LHCN-M2 (cell line): ENCODE results near the gene IKZF1. TPM values are rescaled to one million over a fixed set of nuclear protein-coding genes. Genes with fewer than 3 reads are reported as not detected.
"Not testable (repeated sequence)": the region's sequence is repeated elsewhere in the genome, so short reads cannot be mapped to it uniquely, and the experiment has no call there.

ENCODE experiments used
- DNase-seq: peaks from one replicate; pipeline ENCODE4 v3.0.0-alpha.2; 2012; ENCODE audit warnings: low read depth
- total RNA-seq: library from RNA; depleted of rRNA; stranded (reverse); fragments of >200 nt; gene quantifications from 2 replicates; pipeline ENCODE4 v1.2.3, GENCODE V29; 2014

Gene IKZF1
- total RNA-seq, 1 experiment from 2014 or later = not detected

GRCh38 chr7:50333221-50333651 lies 28.7 kb downstream of the IKZF1 start:
- no peak for DNase-seq

GRCh38 chr7:50334341-50334994 lies 30.0 kb downstream of the IKZF1 start:
- no peak for DNase-seq

- DNase-seq = no peak
These were observed 30.8 kb downstream of the IKZF1 start for GRCh38 chr7:50335230-50335794.

GRCh38 chr7:50335795-50336754 lies 31.6 kb downstream of the IKZF1 start:
- peak; percentile 22 for DNase-seq

GRCh38 chr7:50336894-50337703 lies 32.6 kb downstream of the IKZF1 start:
- DNase-seq = no peak

- not testable (repeated sequence) for DNase-seq
These were observed 35.0 kb downstream of the IKZF1 start for GRCh38 chr7:50339472-50339871.

GRCh38 chr7:50339990-50340500 lies 35.5 kb downstream of the IKZF1 start:
- DNase-seq = no peak

GRCh38 chr7:50341724-50342123 lies 37.2 kb downstream of the IKZF1 start:
- no peak for DNase-seq

GRCh38 chr7:50342616-50343114 lies 38.1 kb downstream of the IKZF1 start:
- DNase-seq = peak; percentile 51

GRCh38 chr7:50346545-50347497 lies 42.3 kb downstream of the IKZF1 start:
- no peak for DNase-seq

- DNase-seq = no peak
These were observed 43.2 kb downstream of the IKZF1 start for GRCh38 chr7:50347693-50348092.

GRCh38 chr7:50348469-50349162 lies 44.1 kb downstream of the IKZF1 start:
- DNase-seq = no peak

- no peak for DNase-seq
These were observed 44.9 kb downstream of the IKZF1 start for GRCh38 chr7:50349399-50349798.

GRCh38 chr7:50349963-50350944 lies 45.7 kb downstream of the IKZF1 start:
- DNase-seq = no peak

- no peak for DNase-seq
These were observed 46.8 kb downstream of the IKZF1 start for GRCh38 chr7:50351267-50351666.

GRCh38 chr7:50352282-50352681 lies 47.8 kb downstream of the IKZF1 start:
- no peak for DNase-seq

GRCh38 chr7:50352751-50353150 lies 48.2 kb downstream of the IKZF1 start:
- DNase-seq = no peak

GRCh38 chr7:50353201-50353600 lies 48.7 kb downstream of the IKZF1 start:
- no peak for DNase-seq
